Measurements from ENCODE around the gene EGLN1. TPM values are rescaled to one million over a fixed set of nuclear protein-coding genes. Genes with fewer than 3 reads are reported as not detected.

Gene EGLN1
- total and polyA plus RNA-seq, 2 of the 8 experiments (the other 6 are each of a cell fraction or from before 2014, with no cell fraction given): 4.0 to 6.4 TPM

GRCh38 chr1:231326248-231326647, 95.8 kb downstream of the EGLN1 start (continued):
- TF ChIP-seq RNF2 (IDR thresholded peaks at IDR 0.05; ENCODE audit: borderline replicate concordance, low read depth, low read length, missing control alignments, poor library complexity, severe bottlenecking) (no peak), EP300 (IDR thresholded peaks at IDR 0.05; ENCODE audit: borderline replicate concordance in 1 of 2, low read depth in 2 of 2, low read length in 2 of 2) (no peak), POLR2A (IDR thresholded peaks at IDR 0.05; ENCODE audit: control extremely low read depth in 1 of 2, low read depth in 2 of 2, low read length in 2 of 2) (no peak), NANOG (IDR thresholded peaks at IDR 0.05; ENCODE audit: insufficient read depth, low read depth, low read length, poor library complexity, severe bottlenecking) (no peak)

Measured in H1 (cell line).